Neural progenitor cell (in vitro differentiated cells): ENCODE results near the gene TMEM190.

Source experiments
- CTCF ChIP-seq: fragments of 200-600 bp; sonication (generic); IDR thresholded peaks from 2 replicates; pipeline ENCODE4 v1.5.1; 2017; ENCODE audit warnings: antibody characterized with exemption, mild to moderate bottlenecking
- EZH2 ChIP-seq: fragments of 200-600 bp; sonication (generic); IDR thresholded peaks from 2 replicates; pipeline ENCODE4 v1.6.1; 2017; ENCODE audit warnings: antibody characterized with exemption, mild to moderate bottlenecking, moderate library complexity
- EZH2phosphoT487 ChIP-seq: fragments of 200-600 bp; sonication (generic); IDR thresholded peaks from 2 replicates; pipeline ENCODE4 v1.6.1; 2017; ENCODE audit warnings: antibody characterized with exemption

DNA sequence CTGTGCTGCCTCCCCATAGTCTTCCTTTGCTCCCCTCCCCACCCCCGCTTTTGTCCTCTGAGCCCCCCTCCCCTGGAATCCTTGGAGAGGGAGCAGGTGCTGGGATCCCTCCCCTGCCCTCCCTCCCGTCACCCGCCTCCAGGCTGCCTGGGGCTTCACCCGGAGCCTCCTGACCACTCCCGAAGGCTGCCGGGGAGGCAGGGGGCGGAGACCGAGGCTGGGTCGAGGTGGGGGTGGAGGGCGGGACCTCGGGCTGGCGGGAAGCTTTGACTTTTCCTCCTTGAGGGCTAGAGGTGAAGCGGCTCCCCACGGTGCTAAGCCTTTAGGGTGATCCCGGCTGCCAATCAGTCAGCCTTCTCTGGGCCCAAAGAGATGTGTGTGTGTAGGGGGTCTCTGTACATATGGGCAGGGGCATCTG, 35.4 kb upstream of the TMEM190 start:
- TF ChIP-seq CTCF (no peak), EZH2 (no peak), EZH2phosphoT487 (no peak)
